Measurements from ENCODE around the gene PRDM16. TPM values are rescaled to one million over a fixed set of nuclear protein-coding genes. Genes with fewer than 3 reads are reported as not detected.

Gene PRDM16
- total and polyA plus RNA-seq, 2 of the 13 experiments (the other 11 are each of a cell fraction or from before 2014, with no cell fraction given) = 0.15 to 0.81 TPM

DNA sequence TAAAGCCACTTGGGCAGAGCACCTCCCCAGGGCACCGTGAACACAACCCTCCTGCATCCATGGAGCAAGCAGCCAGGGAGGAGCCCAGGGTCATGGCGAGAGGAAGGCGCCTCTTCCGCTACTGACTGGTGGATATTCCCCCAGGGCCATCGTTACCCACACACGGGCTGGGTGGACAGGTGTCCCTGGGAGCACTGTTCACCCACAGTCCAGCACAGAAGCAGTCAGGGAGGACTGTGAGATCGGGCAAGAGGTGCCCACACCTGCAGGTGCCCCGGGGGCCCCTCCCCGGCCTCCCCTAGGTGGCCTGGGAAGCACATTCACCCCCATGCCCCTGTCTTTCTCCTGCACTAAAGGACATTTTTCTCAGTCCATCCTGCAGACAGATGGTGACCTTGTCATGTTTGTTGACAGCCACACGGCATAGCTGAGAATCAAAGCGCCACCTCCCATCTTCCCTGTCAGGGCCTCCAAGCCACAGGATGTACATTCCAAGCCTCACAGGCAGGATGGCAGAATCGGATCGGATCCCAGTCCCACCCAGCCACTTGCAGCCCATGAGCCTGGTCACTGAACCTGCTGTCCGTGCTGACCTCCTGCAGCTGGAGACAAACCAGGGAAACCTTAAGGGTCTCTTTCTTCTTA is 160.2 kb downstream of the PRDM16 start (continued):
- no peak for TF ChIP-seq REST (IDR thresholded peaks at IDR 0.05; ENCODE audit: borderline replicate concordance in 1 of 2, low read depth in 1 of 2, low read length in 2 of 2)
- no peak for TF ChIP-seq CENPBD1 (CRISPR knock-in tag; IDR thresholded peaks at IDR 0.05; ENCODE audit: borderline replicate concordance, low read depth)
- TF ChIP-seq E2F5 (CRISPR knock-in tag; conservative IDR thresholded peaks at IDR 0.05) = no peak
- TF ChIP-seq PRDM4 (CRISPR knock-in tag; IDR thresholded peaks at IDR 0.05; ENCODE audit: borderline replicate concordance) = no peak
- no peak for TF ChIP-seq MBD4 (IDR thresholded peaks at IDR 0.05; ENCODE audit: borderline replicate concordance, low read length)
- TF ChIP-seq MEIS2 (CRISPR knock-in tag; IDR thresholded peaks at IDR 0.05) = 0 out of 2 replicates have a peak, but pooled peaks have one; percentile 30
- no peak for TF ChIP-seq MLLT10 (CRISPR knock-in tag; IDR thresholded peaks at IDR 0.05)
- TF ChIP-seq PAWR (CRISPR knock-in tag; IDR thresholded peaks at IDR 0.05; ENCODE audit: borderline replicate concordance) = no peak
- no peak for TF ChIP-seq SNRNP70 (IDR thresholded peaks at IDR 0.05; ENCODE audit: low read depth, low read length)
- TF ChIP-seq, protein P1, sequence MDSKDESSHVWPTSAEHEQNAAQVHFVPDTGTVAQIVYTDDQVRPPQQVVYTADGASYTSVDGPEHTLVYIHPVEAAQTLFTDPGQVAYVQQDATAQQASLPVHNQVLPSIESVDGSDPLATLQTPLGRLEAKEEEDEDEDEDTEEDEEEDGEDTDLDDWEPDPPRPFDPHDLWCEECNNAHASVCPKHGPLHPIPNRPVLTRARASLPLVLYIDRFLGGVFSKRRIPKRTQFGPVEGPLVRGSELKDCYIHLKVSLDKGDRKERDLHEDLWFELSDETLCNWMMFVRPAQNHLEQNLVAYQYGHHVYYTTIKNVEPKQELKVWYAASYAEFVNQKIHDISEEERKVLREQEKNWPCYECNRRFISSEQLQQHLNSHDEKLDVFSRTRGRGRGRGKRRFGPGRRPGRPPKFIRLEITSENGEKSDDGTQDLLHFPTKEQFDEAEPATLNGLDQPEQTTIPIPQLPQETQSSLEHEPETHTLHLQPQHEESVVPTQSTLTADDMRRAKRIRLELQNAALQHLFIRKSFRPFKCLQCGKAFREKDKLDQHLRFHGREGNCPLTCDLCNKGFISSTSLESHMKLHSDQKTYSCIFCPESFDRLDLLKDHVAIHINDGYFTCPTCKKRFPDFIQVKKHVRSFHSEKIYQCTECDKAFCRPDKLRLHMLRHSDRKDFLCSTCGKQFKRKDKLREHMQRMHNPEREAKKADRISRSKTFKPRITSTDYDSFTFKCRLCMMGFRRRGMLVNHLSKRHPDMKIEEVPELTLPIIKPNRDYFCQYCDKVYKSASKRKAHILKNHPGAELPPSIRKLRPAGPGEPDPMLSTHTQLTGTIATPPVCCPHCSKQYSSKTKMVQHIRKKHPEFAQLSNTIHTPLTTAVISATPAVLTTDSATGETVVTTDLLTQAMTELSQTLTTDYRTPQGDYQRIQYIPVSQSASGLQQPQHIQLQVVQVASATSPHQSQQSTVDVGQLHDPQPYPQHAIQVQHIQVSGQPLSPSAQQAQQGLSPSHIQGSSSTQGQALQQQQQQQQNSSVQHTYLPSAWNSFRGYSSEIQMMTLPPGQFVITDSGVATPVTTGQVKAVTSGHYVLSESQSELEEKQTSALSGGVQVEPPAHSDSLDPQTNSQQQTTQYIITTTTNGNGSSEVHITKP (CRISPR knock-in tag; IDR thresholded peaks at IDR 0.05; ENCODE audit: low read depth) = no peak
- no peak for TF ChIP-seq ZIK1 (CRISPR knock-in tag; IDR thresholded peaks at IDR 0.05; ENCODE audit: borderline replicate concordance, low read depth)
- peak; percentile 64 for TF ChIP-seq ZFX (CRISPR knock-in tag; IDR thresholded peaks at IDR 0.05; ENCODE audit: low read depth)
- TF ChIP-seq ATF6 (CRISPR knock-in tag; conservative IDR thresholded peaks at IDR 0.05) = no peak
- no peak for TF ChIP-seq NRL (CRISPR knock-in tag; IDR thresholded peaks at IDR 0.05; ENCODE audit: borderline replicate concordance)
